CD4-positive, alpha-beta T cell treated with Interleukin-4 for 1 hour (primary cell): ENCODE results near the gene MDN1.
"Not testable (repeated sequence)": the region's sequence is repeated elsewhere in the genome, so short reads cannot be mapped to it uniquely, and the experiment has no call there.

Experiments used
- DNase-seq, 2 donors: peaks; one replicate each; pipeline ENCODE4 v3.0.0-alpha.2; 2020 to 2022

Gene MDN1

GRCh38 chr6:89818977-89819335 lies 638 bp downstream of the MDN1 start:
- DNase-seq = peak in 1 of 2 donors; percentile 25

DNA sequence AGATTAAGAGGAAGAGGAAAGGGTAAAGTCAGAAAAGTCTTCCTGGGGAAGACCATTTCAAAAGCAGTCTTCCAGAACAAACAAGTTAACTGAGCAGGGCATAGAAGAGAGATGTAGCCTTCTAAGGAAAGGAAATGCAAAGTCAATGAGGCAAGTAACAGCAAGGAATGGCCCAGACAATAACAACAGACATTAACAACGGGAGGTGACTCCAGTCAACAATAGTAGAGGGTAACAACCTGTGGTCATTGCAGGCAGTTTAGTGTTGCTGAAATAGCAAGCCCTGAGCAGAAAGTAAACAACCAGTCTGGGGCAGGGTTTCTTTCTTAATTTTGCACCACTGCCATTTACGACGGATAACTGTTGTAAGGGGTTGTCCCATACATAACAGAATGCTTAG lies 2.1 kb downstream of the MDN1 start:
- DNase-seq = no peak

- not testable (repeated sequence) for DNase-seq
Measured at GRCh38 chr6:89813422-89813821, 6.2 kb downstream of the MDN1 start.

- DNase-seq = no peak
Measured at GRCh38 chr6:89807581-89807980, 12.0 kb downstream of the MDN1 start.

- no peak for DNase-seq
Measured at GRCh38 chr6:89805814-89806371, 13.7 kb downstream of the MDN1 start.

DNA sequence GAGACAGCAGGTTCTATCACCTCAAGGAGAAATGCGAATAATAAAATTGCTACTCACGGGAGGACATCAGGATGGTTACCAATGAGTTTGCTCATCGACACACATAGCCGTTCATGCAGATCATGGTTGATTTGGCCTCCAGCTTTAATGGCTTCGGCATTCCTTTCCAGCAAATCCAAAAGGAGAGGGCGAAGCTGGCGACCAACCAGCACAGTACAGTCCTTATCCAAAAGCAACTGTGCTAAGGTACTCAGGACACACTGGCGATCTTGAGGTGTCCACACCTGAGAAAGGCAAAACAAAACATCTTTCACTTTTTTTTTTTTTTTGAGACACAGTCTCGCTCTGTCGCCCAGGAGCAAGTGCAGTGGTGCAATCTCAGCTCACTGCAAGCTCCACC lies 16.3 kb downstream of the MDN1 start:
- no peak for DNase-seq

DNA sequence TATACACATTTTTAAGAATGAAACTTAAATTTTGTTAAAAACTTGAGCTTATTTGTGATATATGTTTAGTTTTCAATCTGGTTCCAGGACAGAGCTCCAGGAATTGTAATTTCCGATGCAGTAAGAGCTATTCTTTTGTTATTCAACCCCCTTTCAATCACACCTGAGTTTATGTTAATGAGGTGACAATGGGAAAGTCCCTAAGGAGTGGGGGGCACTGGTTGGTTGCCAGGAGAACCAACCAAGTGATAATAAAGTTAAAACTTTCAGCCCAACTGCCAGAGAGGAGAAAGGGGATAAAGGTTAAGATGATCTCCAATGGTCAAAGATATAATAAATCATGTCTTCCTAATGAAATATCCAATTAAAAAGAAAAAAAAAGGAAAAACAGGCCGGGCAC lies 19.8 kb downstream of the MDN1 start:
- no peak for DNase-seq

GRCh38 chr6:89799096-89799495 lies 20.5 kb downstream of the MDN1 start:
- DNase-seq = no peak

GRCh38 chr6:89797317-89797716 lies 22.3 kb downstream of the MDN1 start:
- DNase-seq = no peak

- DNase-seq = peak in 1 of 2 donors; percentile 25
Measured at GRCh38 chr6:89794324-89794723, 25.3 kb downstream of the MDN1 start.

- DNase-seq = no peak
Measured at GRCh38 chr6:89793586-89793985, 26.0 kb downstream of the MDN1 start.

GRCh38 chr6:89792881-89793280 lies 26.7 kb downstream of the MDN1 start:
- DNase-seq = peak in 1 of 2 donors; percentile 14

DNA sequence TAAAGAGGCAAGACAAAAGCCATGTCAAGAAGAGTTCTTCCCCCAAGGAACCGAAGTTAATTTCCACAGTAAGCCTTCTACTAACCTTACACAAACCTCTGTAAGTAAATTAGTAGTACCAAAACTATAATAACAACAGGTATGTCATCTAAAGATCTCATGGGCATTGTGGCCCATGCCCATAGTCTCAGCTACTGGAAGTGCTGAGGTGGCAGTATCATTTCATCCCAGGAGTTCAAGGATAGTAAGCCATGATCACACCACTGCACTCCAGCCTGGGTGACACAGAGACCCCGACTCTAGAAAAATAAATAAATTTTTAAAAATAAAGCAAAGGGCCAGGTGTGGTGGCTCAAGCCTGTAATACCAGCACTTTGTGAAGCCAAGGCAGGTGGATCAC lies 29.2 kb downstream of the MDN1 start:
- DNase-seq = no peak

- no peak for DNase-seq
Measured at GRCh38 chr6:89789980-89790379, 29.6 kb downstream of the MDN1 start.

DNA sequence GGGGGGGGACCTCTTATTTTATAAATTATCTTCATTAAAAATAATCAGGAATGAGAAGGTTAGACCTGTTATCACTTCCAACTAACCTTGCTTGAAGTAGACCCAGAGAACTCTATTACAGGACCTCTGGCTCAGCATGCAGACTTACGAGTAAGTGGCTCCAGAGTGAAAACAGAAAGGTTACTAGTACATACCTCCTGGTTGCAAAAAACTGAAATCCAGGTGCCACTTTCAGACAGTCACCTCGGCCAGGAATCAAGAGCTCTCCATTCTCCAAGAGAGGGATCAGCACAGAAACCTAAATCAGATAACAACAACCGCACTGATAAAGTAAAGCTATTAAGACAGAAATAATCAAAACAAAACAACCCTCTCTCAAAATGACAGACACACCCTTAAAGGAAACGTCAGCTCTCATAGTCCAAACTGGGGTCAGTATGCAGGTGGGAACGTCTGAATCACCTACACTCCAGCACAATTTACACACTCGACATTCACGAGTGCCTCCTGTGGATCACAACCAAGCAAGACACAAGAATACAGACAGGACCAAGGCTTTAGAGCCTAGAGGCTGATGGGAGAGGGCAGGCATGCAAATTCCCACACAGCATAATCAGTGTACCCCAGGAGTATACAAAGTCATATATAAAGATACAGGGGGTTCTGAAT lies 31.8 kb downstream of the MDN1 start:
- DNase-seq = no peak

GRCh38 chr6:89786970-89787369 lies 32.6 kb downstream of the MDN1 start:
- no peak for DNase-seq

DNA sequence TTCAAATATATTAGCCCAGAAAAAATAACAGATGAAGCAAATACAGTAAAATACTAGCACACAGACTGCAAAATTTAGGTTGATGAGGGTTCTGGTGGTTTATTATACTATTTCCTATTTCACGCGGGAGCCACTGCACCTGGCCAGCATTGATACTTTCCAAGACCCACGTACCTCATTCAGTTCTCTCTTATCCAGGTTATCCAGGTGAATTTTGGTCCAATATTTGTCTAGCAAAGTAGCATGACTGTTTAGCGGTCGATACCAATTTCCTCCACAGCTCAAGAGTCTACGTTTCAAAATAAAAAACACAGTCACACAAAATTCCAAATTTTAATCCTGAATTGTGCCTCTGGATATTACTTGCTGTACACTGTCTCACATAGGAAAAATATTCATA lies 34.8 kb downstream of the MDN1 start:
- DNase-seq = no peak

- not testable (repeated sequence) for DNase-seq
Measured at GRCh38 chr6:89783293-89783692, 36.3 kb downstream of the MDN1 start.

DNA sequence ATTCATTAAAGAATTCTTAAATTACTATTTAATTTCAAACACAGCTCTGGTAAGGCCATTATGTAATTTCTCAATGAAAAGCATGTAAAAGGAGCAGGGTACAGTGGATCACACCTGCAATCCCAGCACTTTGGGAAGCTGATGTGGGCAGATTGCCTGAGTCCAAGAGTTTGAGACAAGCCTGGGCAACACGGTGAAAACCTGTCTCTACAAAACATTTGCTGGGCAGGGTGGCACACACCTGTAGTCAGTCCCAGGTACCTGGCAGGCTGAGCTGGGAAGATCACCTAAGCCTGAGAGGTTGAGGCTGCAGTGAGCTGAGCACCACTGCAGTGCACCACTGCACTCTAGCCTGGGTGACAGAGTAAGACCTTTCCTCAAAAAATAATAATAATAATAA lies 37.4 kb downstream of the MDN1 start:
- no peak for DNase-seq

GRCh38 chr6:89781070-89782034 lies 38.2 kb downstream of the MDN1 start:
- DNase-seq = no peak

GRCh38 chr6:89777455-89777854 lies 42.1 kb downstream of the MDN1 start:
- DNase-seq = no peak

DNA sequence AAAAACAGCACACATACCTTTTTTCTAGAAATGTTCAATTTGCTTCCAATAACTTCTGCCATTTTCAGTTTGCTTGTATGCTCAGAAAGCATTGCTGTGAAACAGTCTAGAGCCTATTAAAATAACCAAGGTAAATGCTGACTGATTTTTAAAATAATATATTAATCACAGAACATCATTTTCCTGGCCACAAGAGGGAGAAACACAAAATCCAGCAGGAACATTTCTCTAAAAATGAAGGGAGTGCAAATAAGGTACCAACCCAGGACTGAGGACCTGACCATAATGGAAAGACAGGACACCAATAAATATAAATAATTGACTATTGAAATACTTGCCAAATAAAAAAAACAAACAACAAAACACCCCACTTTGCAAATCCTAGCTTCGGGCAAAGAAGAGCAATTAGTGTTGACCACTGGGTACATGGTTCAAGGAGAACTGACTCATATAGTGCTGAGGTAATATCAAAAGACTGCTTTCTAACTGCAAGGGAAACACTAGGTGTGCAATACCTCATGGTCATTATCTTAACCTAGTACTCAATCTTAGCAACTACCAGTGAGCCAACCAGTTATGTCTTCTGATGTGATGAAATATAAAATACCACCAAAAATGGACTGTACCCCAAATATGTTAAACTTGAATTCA lies 42.9 kb downstream of the MDN1 start:
- no peak for DNase-seq

DNA sequence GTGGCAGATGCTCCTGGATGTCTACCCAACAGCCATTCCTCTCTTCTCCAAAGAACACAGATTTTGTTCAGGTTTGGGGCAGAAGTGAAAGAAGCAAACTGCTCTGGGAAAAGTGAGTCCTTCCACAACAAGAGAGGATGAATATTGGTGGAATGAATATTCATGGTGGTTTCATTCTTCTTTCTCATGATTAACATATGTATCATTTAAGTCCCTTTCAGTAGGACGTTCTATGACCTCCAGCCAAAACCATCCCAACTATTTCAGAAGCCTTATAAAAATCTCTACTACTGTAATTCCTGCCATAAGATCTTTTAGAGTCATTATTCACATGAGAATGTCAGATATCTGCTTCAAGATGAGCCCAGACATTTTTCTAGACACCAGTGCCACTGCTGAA lies 44.4 kb downstream of the MDN1 start:
- no peak for DNase-seq
